ENCODE results near the gene LATS2.
A peak's percentile ranks its signal among the peaks of the same experiment; 100 is the strongest.
"Not testable (repeated sequence)": the region's sequence is repeated elsewhere in the genome, so short reads cannot be mapped to it uniquely, and the experiment has no call there.

Gene LATS2

GRCh38 chr13:21059641-21060337, 1.6 kb downstream of the LATS2 start:
- Mint-ChIP-seq H3K27ac (no peak overlapping the region), H3K9me3 (no peaks in the 10 kb centered on the region), H3K27me3 (peaks cover 41% of the 10 kb centered on the region), H3K4me3 (peak overlapping the region; percentile 50 to 62), H3K4me1 (peaks cover 6% of the 10 kb centered on the region)
- DNase-seq (no peak), ATAC-seq (no peak)

- DNase-seq (no peak), ATAC-seq (no peak)
- H3K27ac Mint-ChIP-seq, result no peak overlapping the region
- H3K27me3 Mint-ChIP-seq, result peaks cover 35% of the 10 kb centered on the region
- H3K9me3 Mint-ChIP-seq, result no peaks in the 10 kb centered on the region
- peaks cover 7% of the 10 kb centered on the region for H3K4me1 Mint-ChIP-seq
- H3K4me3 Mint-ChIP-seq, result no peak overlapping the region
Measured at GRCh38 chr13:21058361-21058760, 3.0 kb downstream of the LATS2 start.

GRCh38 chr13:21055511-21056045, 5.8 kb downstream of the LATS2 start:
- peaks cover 9% of the 10 kb centered on the region for H3K4me1 Mint-ChIP-seq
- peaks cover 20% of the 10 kb centered on the region for H3K27me3 Mint-ChIP-seq
- no peak for DNase-seq

GRCh38 chr13:21055016-21055415, 6.4 kb downstream of the LATS2 start:
- Mint-ChIP-seq H3K9me3 (no peaks in the 10 kb centered on the region), H3K27ac (no peak overlapping the region), H3K4me3 (no peak overlapping the region), H3K27me3 (peaks cover 17% of the 10 kb centered on the region), H3K4me1 (peaks cover 11% of the 10 kb centered on the region)
- DNase-seq (no peak), ATAC-seq (no peak)

More at GRCh38 chr13:21055511-21056045, 5.8 kb downstream of the LATS2 start:
- no peaks in the 10 kb centered on the region for H3K9me3 Mint-ChIP-seq
- ATAC-seq, result no peak
- H3K27ac Mint-ChIP-seq, result no peak overlapping the region
- H3K4me3 Mint-ChIP-seq, result no peak overlapping the region

- ATAC-seq (no peak), DNase-seq (no peak)
- Mint-ChIP-seq H3K9me3 (no peaks in the 10 kb centered on the region), H3K4me3 (no peak overlapping the region), H3K4me1 (peaks cover 11% of the 10 kb centered on the region), H3K27ac (no peak overlapping the region), H3K27me3 (peaks cover 10% of the 10 kb centered on the region)
Measured at GRCh38 chr13:21054313-21054712, 7.1 kb downstream of the LATS2 start.

- peaks cover 8% of the 10 kb centered on the region for H3K27me3 Mint-ChIP-seq
- DNase-seq (no peak), ATAC-seq (no peak)
- H3K9me3 Mint-ChIP-seq, result no peaks in the 10 kb centered on the region
- H3K4me3 Mint-ChIP-seq, result no peak overlapping the region
- H3K27ac Mint-ChIP-seq, result peak overlapping the region in 1 of 2 donors; percentile 54
- H3K4me1 Mint-ChIP-seq, result peaks cover 11% of the 10 kb centered on the region
Measured at GRCh38 chr13:21053231-21053630, 8.2 kb downstream of the LATS2 start.

- DNase-seq, result no peak
- Mint-ChIP-seq H3K27ac (no peak overlapping the region), H3K27me3 (peaks cover 8% of the 10 kb centered on the region), H3K9me3 (no peaks in the 10 kb centered on the region), H3K4me3 (no peak overlapping the region), H3K4me1 (peaks cover 11% of the 10 kb centered on the region)
- no peak for ATAC-seq
Measured at GRCh38 chr13:21051675-21052074, 9.7 kb downstream of the LATS2 start.

- H3K4me3 Mint-ChIP-seq, result no peak overlapping the region
Measured at GRCh38 chr13:21050288-21051197, 10.8 kb downstream of the LATS2 start.

GRCh38 chr13:21049731-21050130, 11.7 kb downstream of the LATS2 start:
- not testable (repeated sequence) for DNase-seq, H3K9me3 Mint-ChIP-seq, ATAC-seq, H3K27me3 Mint-ChIP-seq, H3K4me3 Mint-ChIP-seq, H3K27ac Mint-ChIP-seq
- H3K4me1 Mint-ChIP-seq, result peaks cover 17% of the 10 kb centered on the region

More at GRCh38 chr13:21050288-21051197, 10.8 kb downstream of the LATS2 start:
- DNase-seq (no peak), ATAC-seq (no peak)
- Mint-ChIP-seq H3K9me3 (no peaks in the 10 kb centered on the region), H3K27me3 (peaks cover 8% of the 10 kb centered on the region), H3K4me1 (peaks cover 11% of the 10 kb centered on the region), H3K27ac (no peak overlapping the region)

- Mint-ChIP-seq H3K27ac (peak overlapping the region; percentile 0 to 19), H3K4me3 (no peak overlapping the region), H3K9me3 (no peaks in the 10 kb centered on the region), H3K27me3 (peaks cover 8% of the 10 kb centered on the region), H3K4me1 (peaks cover 17% of the 10 kb centered on the region)
- DNase-seq (no peak), ATAC-seq (no peak)
Measured at GRCh38 chr13:21048901-21049698, 12.3 kb downstream of the LATS2 start.

- ATAC-seq (no peak), DNase-seq (no peak)
- Mint-ChIP-seq H3K27ac (no peak overlapping the region), H3K4me3 (no peak overlapping the region), H3K27me3 (no peaks in the 10 kb centered on the region), H3K9me3 (no peaks in the 10 kb centered on the region), H3K4me1 (peaks cover 11% of the 10 kb centered on the region)
Measured at GRCh38 chr13:21047591-21048282, 13.6 kb downstream of the LATS2 start.

- Mint-ChIP-seq H3K27me3 (no peaks in the 10 kb centered on the region), H3K4me1 (peaks cover 11% of the 10 kb centered on the region), H3K4me3 (no peak overlapping the region), H3K9me3 (no peaks in the 10 kb centered on the region), H3K27ac (no peak overlapping the region)
- no peak for ATAC-seq
- DNase-seq, result no peak
Measured at GRCh38 chr13:21047087-21047486, 14.3 kb downstream of the LATS2 start.

GRCh38 chr13:21046203-21046602, 15.2 kb downstream of the LATS2 start:
- Mint-ChIP-seq H3K4me3 (no peak overlapping the region), H3K27ac (no peak overlapping the region), H3K9me3 (no peaks in the 10 kb centered on the region), H3K27me3 (no peaks in the 10 kb centered on the region), H3K4me1 (peaks cover 11% of the 10 kb centered on the region)
- DNase-seq (no peak), ATAC-seq (no peak)

GRCh38 chr13:21045100-21045499, 16.3 kb downstream of the LATS2 start:
- Mint-ChIP-seq H3K9me3 (no peaks in the 10 kb centered on the region), H3K27ac (no peak overlapping the region), H3K4me1 (peaks cover 6% of the 10 kb centered on the region), H3K27me3 (no peaks in the 10 kb centered on the region), H3K4me3 (no peak overlapping the region)
- DNase-seq, result no peak
- ATAC-seq, result no peak

- Mint-ChIP-seq H3K4me3 (no peak overlapping the region), H3K27ac (no peak overlapping the region), H3K27me3 (no peaks in the 10 kb centered on the region), H3K9me3 (no peaks in the 10 kb centered on the region), H3K4me1 (peaks cover 14% of the 10 kb centered on the region)
- ATAC-seq, result no peak
- DNase-seq, result no peak
Measured at GRCh38 chr13:21043898-21044297, 17.5 kb downstream of the LATS2 start.
